HUES6 (cell line): Measurements from ENCODE around the gene PHF20.
"Not testable (repeated sequence)": the region's sequence is repeated elsewhere in the genome, so short reads cannot be mapped to it uniquely, and the experiment has no call there.

Source experiments
- H3K27ac ChIP-seq: 2 replicates; pipeline ENCODE4 v1.7.0; 2013; ENCODE audit warnings: low read depth, mild to moderate bottlenecking, low read length, inconsistent platforms
- H3K27me3 ChIP-seq: 2 replicates; pipeline ENCODE4 v1.6.1; 2013; ENCODE audit warnings: low read length; ENCODE audit not compliant: control insufficient read depth, insufficient read depth
- H3K36me3 ChIP-seq: 2 replicates; pipeline ENCODE4 v1.6.1; 2013; ENCODE audit warnings: low read length; ENCODE audit not compliant: control insufficient read depth, insufficient read depth
- H3K4me1 ChIP-seq: 2 replicates; pipeline ENCODE4 v1.6.1; 2013; ENCODE audit warnings: low read length; ENCODE audit not compliant: control insufficient read depth, insufficient read depth
- H3K4me3 ChIP-seq: 2 replicates; pipeline ENCODE4 v1.5.1; 2013; ENCODE audit warnings: low read depth, low read length
- H3K9ac ChIP-seq: one replicate; pipeline ENCODE4 v1.6.1; 2013; ENCODE audit warnings: mild to moderate bottlenecking, low read length
- H3K9me3 ChIP-seq: 2 replicates; pipeline ENCODE4 v1.6.1; 2013; ENCODE audit warnings: low read depth, low read length; ENCODE audit not compliant: control insufficient read depth, insufficient read depth

Gene PHF20

GRCh38 chr20:35767683-35768481 is 3.9 kb upstream of the PHF20 start:
- Histone ChIP-seq H3K36me3 (no peaks in the 10 kb centered on the region), H3K27me3 (peaks cover 10% of the 10 kb centered on the region), H3K27ac (peak overlapping the region; percentile 77), H3K4me3 (no peak overlapping the region), H3K9me3 (no peaks in the 10 kb centered on the region), H3K4me1 (peaks cover 22% of the 10 kb centered on the region), H3K9ac (peak overlapping the region; percentile 20)

- no peaks in the 10 kb centered on the region for H3K36me3 ChIP-seq
- H3K4me3 ChIP-seq, result no peak overlapping the region
- H3K9me3 ChIP-seq, result no peaks in the 10 kb centered on the region
- H3K9ac ChIP-seq, result peak overlapping the region; percentile 12
- H3K4me1 ChIP-seq, result peaks cover 31% of the 10 kb centered on the region
- H3K27me3 ChIP-seq, result peaks cover 10% of the 10 kb centered on the region
- H3K27ac ChIP-seq, result 0 out of 2 replicates have a peak overlapping the region, but pooled peaks have one; percentile 1
These were observed 2.8 kb upstream of the PHF20 start for GRCh38 chr20:35768731-35769664.

- H3K27me3 ChIP-seq, result peaks cover 10% of the 10 kb centered on the region
These were observed 487 bp upstream of the PHF20 start for GRCh38 chr20:35771367-35771688.

GRCh38 chr20:35772563-35773058 is 796 bp downstream of the PHF20 start:
- H3K9me3 ChIP-seq, result no peaks in the 10 kb centered on the region
- peaks cover 31% of the 10 kb centered on the region for H3K4me1 ChIP-seq
- peaks cover 10% of the 10 kb centered on the region for H3K36me3 ChIP-seq
- H3K9ac ChIP-seq, result peak overlapping the region; percentile 68
- peaks cover 10% of the 10 kb centered on the region for H3K27me3 ChIP-seq
- peak overlapping the region; percentile 86 for H3K4me3 ChIP-seq
- peak overlapping the region; percentile 57; the same call in 1 of the 2 replicates for H3K27ac ChIP-seq

More at GRCh38 chr20:35771367-35771688, 487 bp upstream of the PHF20 start:
- H3K4me1 ChIP-seq, result peaks cover 31% of the 10 kb centered on the region
- no peak overlapping the region for H3K27ac ChIP-seq
- H3K9me3 ChIP-seq, result no peaks in the 10 kb centered on the region
- H3K4me3 ChIP-seq, result peak overlapping the region; percentile 86
- peaks cover 10% of the 10 kb centered on the region for H3K36me3 ChIP-seq
- H3K9ac ChIP-seq, result no peak overlapping the region

- Histone ChIP-seq H3K9ac (peak overlapping the region; percentile 68), H3K27me3 (peaks cover 10% of the 10 kb centered on the region), H3K36me3 (peaks cover 10% of the 10 kb centered on the region), H3K4me1 (peaks cover 25% of the 10 kb centered on the region), H3K27ac (peak overlapping the region; percentile 43), H3K4me3 (peak overlapping the region; percentile 86), H3K9me3 (no peaks in the 10 kb centered on the region)
These were observed 1.4 kb downstream of the PHF20 start for GRCh38 chr20:35773154-35773751.

GRCh38 chr20:35774391-35774790 is 2.6 kb downstream of the PHF20 start:
- peaks cover 10% of the 10 kb centered on the region for H3K36me3 ChIP-seq
- H3K27ac ChIP-seq, result no peak overlapping the region
- no peak overlapping the region for H3K4me3 ChIP-seq
- no peaks in the 10 kb centered on the region for H3K9me3 ChIP-seq
- no peak overlapping the region for H3K9ac ChIP-seq
- peaks cover 14% of the 10 kb centered on the region for H3K4me1 ChIP-seq
- peaks cover 10% of the 10 kb centered on the region for H3K27me3 ChIP-seq

- H3K4me3 ChIP-seq, result no peak overlapping the region
- peaks cover 12% of the 10 kb centered on the region for H3K4me1 ChIP-seq
- H3K36me3 ChIP-seq, result peaks cover 14% of the 10 kb centered on the region
- H3K27ac ChIP-seq, result no peak overlapping the region
- no peak overlapping the region for H3K9ac ChIP-seq
- no peaks in the 10 kb centered on the region for H3K9me3 ChIP-seq
- H3K27me3 ChIP-seq, result no peaks in the 10 kb centered on the region
These were observed 4.8 kb downstream of the PHF20 start for GRCh38 chr20:35776513-35777101.

GRCh38 chr20:35783811-35784210 is 12.0 kb downstream of the PHF20 start:
- H3K4me3 ChIP-seq, H3K4me1 ChIP-seq, H3K27ac ChIP-seq, H3K9me3 ChIP-seq, H3K9ac ChIP-seq, H3K27me3 ChIP-seq: not testable (repeated sequence)
- peaks cover 16% of the 10 kb centered on the region for H3K36me3 ChIP-seq

GRCh38 chr20:35785541-35785940 is 13.7 kb downstream of the PHF20 start:
- not testable (repeated sequence) for H3K9me3 ChIP-seq, H3K4me3 ChIP-seq, H3K27ac ChIP-seq, H3K4me1 ChIP-seq, H3K9ac ChIP-seq, H3K27me3 ChIP-seq
- H3K36me3 ChIP-seq, result peaks cover 11% of the 10 kb centered on the region

- no peaks in the 10 kb centered on the region for H3K9me3 ChIP-seq
- no peak overlapping the region for H3K27ac ChIP-seq
- no peak overlapping the region for H3K4me3 ChIP-seq
- peaks cover 3% of the 10 kb centered on the region; the same call in 1 of the 2 replicates for H3K36me3 ChIP-seq
- no peaks in the 10 kb centered on the region for H3K27me3 ChIP-seq
- H3K4me1 ChIP-seq, result no peaks in the 10 kb centered on the region; the same call in 1 of the 2 replicates
- H3K9ac ChIP-seq, result no peak overlapping the region
These were observed 17.0 kb downstream of the PHF20 start for GRCh38 chr20:35788796-35789195.
